ENCODE measurements around the gene ERC1. TPM values are rescaled to one million over a fixed set of nuclear protein-coding genes. Genes with fewer than 3 reads are reported as not detected.

Gene ERC1
- total and polyA plus RNA-seq, 2 donors (not counting 3 experiments of a cell fraction or from before 2014, with no cell fraction given), result 11.7 to 66.1 TPM

GRCh38 chr12:996881-997280 lies 5.9 kb downstream of the ERC1 start:
- peaks cover 9% of the 10 kb centered on the region for H3K4me1 ChIP-seq (ENCODE audit: control insufficient read depth, extremely low read depth, insufficient read depth, low read length)
- H3K4me3 ChIP-seq (replicated peaks in 1 of 3; ENCODE audit: insufficient read depth in 1 of 3, low read depth in 1 of 3, low read length in 3 of 3), result no peak overlapping the region
- intact Hi-C loops (cut with micrococcal nuclease), result no loop called here
- FAIRE-seq (no peak), DNase-seq (ENCODE audit: low read depth, low spot score) (no peak)
- H3K9me3 ChIP-seq (replicated peaks; ENCODE audit: control insufficient read depth, insufficient read depth, low read length), result no peaks in the 10 kb centered on the region
- no peaks in the 10 kb centered on the region for H4K20me1 ChIP-seq (replicated peaks; ENCODE audit: control insufficient read depth, extremely low read depth, insufficient read depth, low read length)
- H3K9me1 ChIP-seq (replicated peaks; ENCODE audit: control insufficient read depth, extremely low read depth, insufficient read depth, low read length), result no peaks in the 10 kb centered on the region
- H3K27me3 ChIP-seq (ENCODE audit: control insufficient read depth in 2 of 2, insufficient read depth in 2 of 2, low read length in 2 of 2), result no peaks in the 10 kb centered on the region
- ChIA-PET POLR2A (interaction anchor here (0.6 kb wide), 1 partner anchor 81 kb away, joined by 3 read pairs; no protein-coding TSS in a partner anchor), CTCF (interaction anchor here (0.6 to 3.5 kb wide), 2 partner anchors 63 to 96 kb away, joined by 3 to 16 read pairs; no protein-coding TSS in a partner anchor)
- no peak overlapping the region for H3K4me2 ChIP-seq (ENCODE audit: insufficient read depth, low read length)
- no peaks in the 10 kb centered on the region for H3K36me3 ChIP-seq (ENCODE audit: control insufficient read depth in 2 of 2, extremely low read depth in 1 of 2, insufficient read depth in 2 of 2, low read length in 2 of 2)
- no TSS peak for BruUV-seq (replicated peaks)
- dilution Hi-C loops (cut with MboI; ENCODE audit: extremely low pct_ligation_motif_present, low sequenced_read_pairs), result no loop called here
- H2AFZ ChIP-seq (ENCODE audit: low read depth, low read length), result no peak overlapping the region
- H3K27ac ChIP-seq (ENCODE audit: insufficient read depth, low read depth, low read length), result no peak overlapping the region
- no peak overlapping the region for H3K9ac ChIP-seq (replicated peaks; ENCODE audit: extremely low read depth, insufficient read depth, low read length)
- H3K79me2 ChIP-seq (ENCODE audit: control insufficient read depth, insufficient read depth, low read length), result peaks cover 53% of the 10 kb centered on the region
- TF ChIP-seq GATA2 (IDR thresholded peaks at IDR 0.05; ENCODE audit: insufficient read depth, insufficient read length, low read depth, low read length) (no peak), JUN (IDR thresholded peaks at IDR 0.05; ENCODE audit: borderline replicate concordance, insufficient read depth, insufficient read length, low read depth) (no peak), POLR2A (IDR thresholded peaks at IDR 0.05; ENCODE audit: low read depth, low read length) (no peak), MYC (IDR thresholded peaks at IDR 0.05; ENCODE audit: low read depth, low read length) (no peak)
- TF ChIP-seq, protein P1, sequence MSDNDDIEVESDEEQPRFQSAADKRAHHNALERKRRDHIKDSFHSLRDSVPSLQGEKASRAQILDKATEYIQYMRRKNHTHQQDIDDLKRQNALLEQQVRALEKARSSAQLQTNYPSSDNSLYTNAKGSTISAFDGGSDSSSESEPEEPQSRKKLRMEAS (IDR thresholded peaks at IDR 0.05; ENCODE audit: insufficient read depth, insufficient read length), result no peak

DNA sequence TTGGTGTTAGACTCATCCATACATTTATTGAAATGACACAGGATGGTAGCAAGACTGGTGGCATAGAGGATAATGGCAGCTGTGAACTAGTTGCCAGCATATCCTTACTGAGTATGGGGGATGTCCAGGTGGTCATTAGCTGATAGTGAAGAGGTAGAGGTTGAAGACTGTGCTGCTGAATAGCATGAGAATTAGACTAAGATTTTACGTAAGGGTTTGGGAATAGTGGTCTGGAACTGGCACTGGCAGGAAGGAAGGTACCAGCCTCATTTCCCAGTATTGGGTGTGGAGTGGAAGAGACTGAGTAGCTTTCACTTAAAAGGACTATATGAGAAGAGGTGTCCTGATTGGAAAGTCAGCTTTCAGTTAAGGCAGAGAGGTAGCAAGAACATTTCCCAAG lies 6.5 kb downstream of the ERC1 start:
- intact Hi-C loops (cut with micrococcal nuclease), result no loop called here
- peaks cover 6% of the 10 kb centered on the region for H3K4me1 ChIP-seq (ENCODE audit: control insufficient read depth, extremely low read depth, insufficient read depth, low read length)
- no peak overlapping the region for H3K4me3 ChIP-seq (replicated peaks in 1 of 3; ENCODE audit: insufficient read depth in 1 of 3, low read depth in 1 of 3, low read length in 3 of 3)
- no peak overlapping the region for H3K4me2 ChIP-seq (ENCODE audit: insufficient read depth, low read length)
- dilution Hi-C loops (cut with MboI; ENCODE audit: extremely low pct_ligation_motif_present, low sequenced_read_pairs), result no loop called here
- no peaks in the 10 kb centered on the region for H3K9me1 ChIP-seq (replicated peaks; ENCODE audit: control insufficient read depth, extremely low read depth, insufficient read depth, low read length)
- H3K36me3 ChIP-seq (ENCODE audit: control insufficient read depth in 2 of 2, extremely low read depth in 1 of 2, insufficient read depth in 2 of 2, low read length in 2 of 2), result no peaks in the 10 kb centered on the region
- H3K9ac ChIP-seq (replicated peaks; ENCODE audit: extremely low read depth, insufficient read depth, low read length), result no peak overlapping the region
- no TSS peak for BruUV-seq (replicated peaks)
- POLR2A ChIA-PET, result no interaction called here
- TF ChIP-seq POLR2A (IDR thresholded peaks at IDR 0.05; ENCODE audit: low read depth, low read length) (no peak), FOS (IDR thresholded peaks at IDR 0.05; ENCODE audit: borderline replicate concordance, insufficient read depth, low read length) (no peak), EZH2 (IDR thresholded peaks at IDR 0.05; ENCODE audit: borderline replicate concordance, low read depth, low read length, severe bottlenecking) (no peak), MYC (IDR thresholded peaks at IDR 0.05; ENCODE audit: low read depth, low read length) (no peak), JUN (IDR thresholded peaks at IDR 0.05; ENCODE audit: borderline replicate concordance, insufficient read depth, insufficient read length, low read depth) (no peak), GATA2 (IDR thresholded peaks at IDR 0.05; ENCODE audit: insufficient read depth, insufficient read length, low read depth, low read length) (no peak), POLR2AphosphoS5 (IDR thresholded peaks at IDR 0.05; ENCODE audit: insufficient read depth, low read depth, low read length) (no peak), CTCF (IDR thresholded peaks at IDR 0.05; ENCODE audit: extremely low read depth in 1 of 2, insufficient read depth in 1 of 2, low read depth in 1 of 2, low read length in 2 of 2) (no peak)
- TF ChIP-seq, protein P1 (IDR thresholded peaks at IDR 0.05; ENCODE audit: insufficient read depth, insufficient read length), result no peak
- no peaks in the 10 kb centered on the region for H4K20me1 ChIP-seq (replicated peaks; ENCODE audit: control insufficient read depth, extremely low read depth, insufficient read depth, low read length)
- H2AFZ ChIP-seq (ENCODE audit: low read depth, low read length), result no peak overlapping the region
- CTCF ChIA-PET, result interaction anchor here (0.6 to 3.5 kb wide), 3 partner anchors 15 to 95 kb away, joined by 3 to 16 read pairs (median 3); no protein-coding TSS in a partner anchor
- peaks cover 50% of the 10 kb centered on the region for H3K79me2 ChIP-seq (ENCODE audit: control insufficient read depth, insufficient read depth, low read length)
- no peaks in the 10 kb centered on the region for H3K9me3 ChIP-seq (replicated peaks; ENCODE audit: control insufficient read depth, insufficient read depth, low read length)
- H3K27ac ChIP-seq (ENCODE audit: insufficient read depth, low read depth, low read length), result no peak overlapping the region
- DNase-seq (ENCODE audit: low read depth, low spot score) (no peak), FAIRE-seq (no peak)
- no peaks in the 10 kb centered on the region for H3K27me3 ChIP-seq (ENCODE audit: control insufficient read depth in 2 of 2, insufficient read depth in 2 of 2, low read length in 2 of 2)
